Middle frontal gyrus (tissue), 1 donor: ENCODE measurements around the gene IGFBP4.
"Not testable (repeated sequence)": the region's sequence is repeated elsewhere in the genome, so short reads cannot be mapped to it uniquely, and the experiment has no call there.

Experiments used
- DNase-seq: peaks from one replicate; pipeline ENCODE4 v3.0.0-alpha.2; 2015; ENCODE audit warnings: low spot score; ENCODE audit errors: extremely low spot score

The IGFBP4 gene

DNA sequence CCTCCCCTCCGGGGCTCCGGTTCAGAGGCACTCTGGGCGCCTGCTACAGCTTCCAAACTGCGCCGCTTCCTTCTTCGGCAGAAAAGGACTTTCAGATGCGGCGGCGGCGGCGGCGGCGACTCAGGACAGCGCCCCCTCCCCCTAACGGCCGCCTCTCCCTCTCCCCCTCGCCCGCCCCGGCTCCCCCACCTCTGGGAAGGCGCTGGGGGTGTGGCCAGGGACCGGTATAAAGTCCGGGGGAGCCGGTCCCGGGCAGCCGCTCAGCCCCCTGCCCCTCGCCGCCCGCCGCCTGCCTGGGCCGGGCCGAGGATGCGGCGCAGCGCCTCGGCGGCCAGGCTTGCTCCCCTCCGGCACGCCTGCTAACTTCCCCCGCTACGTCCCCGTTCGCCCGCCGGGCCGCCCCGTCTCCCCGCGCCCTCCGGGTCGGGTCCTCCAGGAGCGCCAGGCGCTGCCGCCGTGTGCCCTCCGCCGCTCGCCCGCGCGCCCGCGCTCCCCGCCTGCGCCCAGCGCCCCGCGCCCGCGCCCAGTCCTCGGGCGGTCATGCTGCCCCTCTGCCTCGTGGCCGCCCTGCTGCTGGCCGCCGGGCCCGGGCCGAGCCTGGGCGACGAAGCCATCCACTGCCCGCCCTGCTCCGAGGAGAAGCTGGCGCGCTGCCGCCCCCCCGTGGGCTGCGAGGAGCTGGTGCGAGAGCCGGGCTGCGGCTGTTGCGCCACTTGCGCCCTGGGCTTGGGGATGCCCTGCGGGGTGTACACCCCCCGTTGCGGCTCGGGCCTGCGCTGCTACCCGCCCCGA is at the start of gene IGFBP4:
IGFBP4 (plus strand) TSS at position 255 of the 792 bp plus-strand sequence; CDS start at position 541, 286 bp downstream.
- DNase-seq: peak; percentile 39

DNA sequence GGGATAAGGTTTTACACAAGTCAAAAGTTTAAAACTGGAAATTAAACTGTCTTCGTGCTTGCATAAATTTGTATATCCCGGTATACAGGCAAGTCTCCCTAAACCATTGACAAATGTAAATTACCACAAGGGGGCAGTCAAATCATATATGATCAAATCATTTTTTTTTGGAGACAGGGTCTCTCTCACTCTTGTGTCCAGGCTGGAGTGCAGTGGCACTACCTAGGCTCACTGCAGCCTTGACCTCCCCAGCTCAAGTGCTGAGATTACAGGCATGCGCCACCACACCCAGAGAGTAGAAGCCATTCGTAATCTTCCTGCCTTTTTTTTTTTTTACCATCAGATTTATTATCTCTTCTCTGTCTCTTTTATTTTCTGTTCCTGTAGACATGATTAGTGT is 44.1 kb upstream of the IGFBP4 start:
- no peak for DNase-seq

DNA sequence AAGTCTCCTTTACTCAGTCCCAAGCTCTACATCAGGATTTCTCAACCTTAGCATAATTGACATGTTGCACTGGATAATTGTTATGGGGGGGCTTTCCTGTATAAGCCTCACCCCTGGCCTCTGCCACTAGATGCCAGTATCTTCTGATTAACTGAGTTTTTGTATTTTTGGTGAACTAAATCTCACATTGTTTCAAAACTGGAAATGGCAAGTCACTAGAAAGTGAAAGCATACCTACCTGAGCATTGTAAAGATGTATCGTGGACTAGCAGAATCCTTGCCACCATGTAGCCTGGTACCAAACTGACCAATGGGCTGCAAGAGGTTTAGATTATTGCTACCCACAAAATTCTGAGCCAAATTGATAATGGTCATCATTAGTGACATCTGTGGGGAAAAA is 40.6 kb upstream of the IGFBP4 start:
- no peak for DNase-seq

DNA sequence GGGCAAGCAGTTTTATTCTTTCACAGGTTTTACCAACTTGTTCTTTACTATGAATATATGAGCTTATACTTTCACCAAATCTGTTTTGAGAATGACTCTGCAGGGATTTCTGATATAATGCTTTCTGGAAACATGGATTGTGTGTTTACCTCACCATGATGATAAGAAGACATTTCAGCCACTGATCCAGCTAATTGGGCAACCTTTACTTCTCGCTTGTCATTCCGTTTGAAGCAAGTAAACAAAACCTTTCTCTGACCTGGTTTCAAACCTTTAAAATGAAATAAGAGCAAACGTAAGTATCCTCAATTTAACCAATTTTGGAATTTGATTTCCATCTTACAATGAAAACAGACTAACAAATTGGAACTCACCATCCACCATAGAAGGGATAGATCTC is 39.2 kb upstream of the IGFBP4 start:
- DNase-seq: no peak

DNA sequence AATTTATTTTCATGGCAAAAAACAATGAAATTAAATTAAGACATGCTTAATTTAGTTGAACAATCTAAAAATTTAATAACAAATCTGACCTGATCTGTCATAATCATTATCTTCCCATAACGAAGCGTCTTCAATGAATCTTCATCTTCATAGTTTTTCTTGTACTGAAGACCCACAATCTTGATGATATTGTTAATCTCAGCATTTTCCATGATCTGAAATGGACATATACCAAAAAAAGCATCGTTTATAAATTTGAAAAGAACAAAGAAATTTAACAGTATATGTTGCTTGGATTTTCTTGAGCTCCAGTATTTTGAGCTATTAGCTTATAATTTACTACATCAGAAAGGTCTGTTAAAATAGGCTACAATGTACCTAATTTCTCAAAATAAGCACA is 35.8 kb upstream of the IGFBP4 start:
- DNase-seq: no peak

DNA sequence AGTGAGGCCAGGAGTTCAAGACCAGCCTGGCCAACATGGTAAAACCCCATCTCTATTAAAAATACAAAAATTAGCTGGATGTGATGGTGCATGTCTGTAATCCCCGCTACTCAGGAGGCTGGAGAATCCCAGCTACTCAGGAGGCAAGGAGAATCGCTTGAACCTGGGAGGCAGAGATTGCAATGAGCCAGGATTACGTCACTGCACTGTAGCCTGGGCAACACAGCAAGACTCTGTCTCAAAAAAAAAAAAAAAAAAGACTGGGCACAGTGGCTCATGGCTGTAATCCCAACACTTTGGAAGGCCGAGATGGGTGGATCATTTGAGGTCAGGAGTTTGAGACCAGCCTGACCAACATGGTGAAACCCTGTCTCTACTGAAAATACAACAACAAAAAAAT is 33.7 kb upstream of the IGFBP4 start:
- DNase-seq: not testable (repeated sequence)

DNA sequence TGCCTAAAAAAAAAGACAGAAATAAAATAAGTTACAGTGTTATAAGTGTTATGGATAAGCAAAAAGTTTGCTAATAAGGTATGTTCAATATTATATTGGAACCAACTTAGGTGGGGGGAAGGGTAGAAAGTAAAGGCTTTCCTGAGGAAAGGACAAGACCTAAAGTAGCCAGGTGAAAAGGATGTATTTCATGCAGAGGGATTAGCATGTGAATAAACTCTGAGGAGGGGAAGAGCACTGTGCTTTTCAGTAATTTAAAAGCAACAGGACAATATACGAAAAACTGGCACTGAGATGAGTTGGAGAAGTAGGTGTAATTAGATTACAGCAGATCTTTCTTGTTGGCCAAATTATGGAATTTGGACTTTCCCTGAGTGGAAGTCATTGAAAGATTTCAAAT is 33.2 kb upstream of the IGFBP4 start:
- DNase-seq: no peak

DNA sequence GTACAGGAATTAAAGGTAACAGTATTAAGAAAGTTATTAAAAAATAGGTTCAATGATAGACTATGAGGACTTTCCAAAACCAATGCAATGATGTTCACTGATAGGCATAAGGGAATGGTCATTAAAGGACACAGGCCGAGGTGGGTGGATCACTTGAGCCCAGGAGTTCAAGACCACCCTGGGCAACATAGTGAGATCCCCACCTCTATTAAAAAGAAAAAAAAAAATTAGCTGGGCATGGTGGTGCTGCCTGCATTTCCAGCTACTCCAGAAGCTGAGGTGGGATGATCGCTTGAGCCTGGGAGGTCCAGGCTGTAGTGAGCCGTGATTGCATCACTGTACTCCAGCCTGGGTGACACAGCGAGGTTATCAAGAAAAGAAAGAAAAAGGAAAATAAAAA is 31.4 kb upstream of the IGFBP4 start:
- no peak for DNase-seq

DNA sequence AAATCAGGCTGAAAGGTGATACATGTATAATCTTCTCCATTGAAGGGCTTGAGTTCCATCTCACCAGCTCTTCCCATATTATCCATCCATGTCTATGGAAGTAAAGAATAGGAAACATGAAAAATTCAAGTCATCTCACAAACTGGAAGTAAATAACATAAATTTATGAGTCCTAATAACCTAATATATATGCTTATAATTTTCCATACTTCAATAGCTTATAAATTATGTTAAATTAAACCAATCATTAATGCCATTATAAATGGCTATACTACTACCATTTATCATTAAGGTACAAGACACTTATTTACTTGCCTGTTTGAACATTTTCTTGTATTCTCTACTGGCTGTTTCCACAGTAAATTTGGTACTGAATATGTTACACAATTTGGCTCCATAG is 30.4 kb upstream of the IGFBP4 start:
- DNase-seq: no peak

DNA sequence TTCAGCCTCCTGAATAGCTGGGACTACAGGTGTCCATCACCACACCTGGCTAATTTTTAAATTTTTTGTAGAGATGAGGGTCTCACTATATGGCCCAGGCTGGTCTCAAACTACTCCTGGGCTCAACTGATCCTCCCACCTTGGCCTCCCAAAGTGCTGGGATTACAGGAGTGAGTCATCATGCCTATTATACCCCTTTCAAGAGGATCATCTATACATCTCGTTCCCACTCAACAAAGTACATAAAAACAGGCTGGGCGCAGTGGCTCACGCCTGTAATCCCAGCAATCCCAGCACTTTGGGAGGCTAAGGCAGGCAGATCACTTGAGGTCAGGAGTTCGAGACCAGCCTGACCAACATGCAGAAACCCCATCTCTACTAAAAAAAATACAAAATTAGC is 28.9 kb upstream of the IGFBP4 start:
- DNase-seq: not testable (repeated sequence)

DNA sequence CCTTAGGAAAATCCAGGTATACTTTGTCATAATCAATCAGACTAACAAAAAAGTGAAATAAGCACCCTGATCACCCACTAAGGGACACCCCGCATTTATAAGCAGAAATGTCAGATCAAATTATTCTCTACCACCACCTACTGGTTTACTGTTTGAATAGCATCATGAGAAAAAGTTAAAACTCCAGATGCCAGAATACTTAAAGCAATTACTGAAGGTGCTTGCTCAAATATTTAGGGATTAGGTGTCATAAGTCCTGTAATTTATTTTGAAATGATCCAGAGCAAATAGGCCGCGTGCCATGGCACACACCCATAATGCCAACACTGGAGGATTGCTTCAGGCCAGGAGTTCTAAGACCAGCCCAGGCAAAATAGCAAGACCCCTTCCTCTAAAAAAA is 27.9 kb upstream of the IGFBP4 start:
- DNase-seq: no peak

DNA sequence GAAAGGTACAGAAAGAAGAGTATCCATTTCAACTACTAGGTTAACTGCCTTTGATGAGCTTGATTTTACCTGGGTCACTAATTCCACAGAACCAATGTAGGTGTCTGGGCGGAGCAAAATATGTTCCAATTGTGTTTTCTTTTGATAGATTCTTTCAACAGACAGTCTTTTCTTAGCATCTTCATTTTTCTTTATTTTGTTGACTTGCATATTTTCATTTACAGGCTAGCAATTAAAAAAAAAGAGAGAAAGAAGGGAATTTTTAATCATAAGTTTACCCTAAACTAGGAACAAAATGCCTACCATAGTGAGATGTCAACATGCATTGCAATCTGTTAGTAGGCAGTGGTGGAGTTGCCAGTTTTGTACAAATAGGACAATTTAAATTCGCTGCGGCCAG is 26.6 kb upstream of the IGFBP4 start:
- no peak for DNase-seq

DNA sequence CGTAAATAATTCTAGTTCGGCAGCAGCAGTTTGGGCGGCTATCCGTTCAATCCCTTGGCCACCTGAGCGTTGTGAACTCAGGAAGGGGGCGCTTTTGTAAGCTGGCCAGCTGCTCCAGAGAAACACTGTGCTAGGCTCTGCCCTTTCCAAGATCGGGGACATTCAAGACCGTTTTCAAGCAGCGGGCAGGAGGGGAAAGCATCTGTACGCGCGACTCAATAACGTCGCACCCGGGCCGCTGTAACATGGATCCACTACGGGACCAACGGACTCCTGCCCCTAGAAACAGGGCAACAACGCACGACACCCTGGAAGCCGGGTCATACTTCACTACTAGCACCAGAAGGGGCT is 26.0 kb upstream of the IGFBP4 start:
- DNase-seq: no peak

DNA sequence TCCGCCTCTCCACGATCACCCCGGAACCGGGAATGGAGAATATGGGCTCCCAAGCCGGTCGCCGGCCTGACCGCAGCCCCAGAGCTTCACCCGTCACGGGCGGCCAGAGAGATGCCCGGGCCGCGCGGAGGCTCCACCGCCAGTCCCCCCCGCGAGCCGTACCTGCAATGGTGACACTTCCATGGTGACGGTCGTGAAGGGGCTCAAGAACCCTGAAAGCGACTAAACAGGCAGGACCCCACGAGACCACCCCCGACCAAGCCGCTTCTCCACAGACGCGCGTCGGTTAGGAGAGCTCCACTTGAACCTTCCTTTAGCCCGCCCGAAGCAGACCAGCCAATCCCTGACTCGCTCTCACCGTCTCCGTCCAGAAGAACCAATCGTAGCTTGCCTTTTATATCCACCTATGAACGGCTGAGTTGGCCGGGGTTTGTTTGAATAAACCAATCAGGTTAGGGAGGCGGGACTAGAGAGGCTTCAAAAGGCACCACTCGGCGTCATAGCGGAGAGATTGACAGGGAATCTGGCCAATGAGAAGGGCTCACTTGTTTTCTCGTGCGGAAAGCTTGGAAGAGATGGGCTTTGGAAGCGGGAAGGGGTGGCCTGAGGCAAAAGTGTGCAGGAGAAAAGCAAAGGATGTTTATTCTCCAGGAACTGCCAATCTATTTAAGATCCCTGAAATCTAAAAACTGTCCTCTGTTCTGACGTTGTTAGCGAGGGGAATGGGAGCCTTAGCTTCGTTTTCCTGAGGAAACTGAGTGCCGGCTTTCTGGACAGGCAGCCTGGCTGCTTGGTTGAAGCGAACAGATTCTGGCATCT is 25.4 kb upstream of the IGFBP4 start, which contains the start of gene TOP2A:
TOP2A (minus strand) TSS at position 288 of the 819 bp plus-strand sequence; CDS start at position 183, 105 bp downstream.
- peak; percentile 99 for DNase-seq

DNA sequence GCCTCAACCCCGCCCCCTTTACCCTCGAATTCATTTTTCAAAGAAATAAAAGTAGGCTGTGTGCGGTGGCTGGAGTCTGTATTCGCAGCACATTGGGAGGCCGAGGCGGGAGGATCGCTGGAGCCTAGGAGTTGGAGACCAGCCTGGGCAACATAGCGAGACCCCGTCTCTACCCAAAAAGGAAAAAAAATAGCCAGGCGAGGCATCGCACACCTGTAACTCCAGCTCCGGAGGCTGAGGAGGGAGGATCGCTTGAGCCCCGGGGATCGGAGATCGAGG is 24.9 kb upstream of the IGFBP4 start:
- no peak for DNase-seq

DNA sequence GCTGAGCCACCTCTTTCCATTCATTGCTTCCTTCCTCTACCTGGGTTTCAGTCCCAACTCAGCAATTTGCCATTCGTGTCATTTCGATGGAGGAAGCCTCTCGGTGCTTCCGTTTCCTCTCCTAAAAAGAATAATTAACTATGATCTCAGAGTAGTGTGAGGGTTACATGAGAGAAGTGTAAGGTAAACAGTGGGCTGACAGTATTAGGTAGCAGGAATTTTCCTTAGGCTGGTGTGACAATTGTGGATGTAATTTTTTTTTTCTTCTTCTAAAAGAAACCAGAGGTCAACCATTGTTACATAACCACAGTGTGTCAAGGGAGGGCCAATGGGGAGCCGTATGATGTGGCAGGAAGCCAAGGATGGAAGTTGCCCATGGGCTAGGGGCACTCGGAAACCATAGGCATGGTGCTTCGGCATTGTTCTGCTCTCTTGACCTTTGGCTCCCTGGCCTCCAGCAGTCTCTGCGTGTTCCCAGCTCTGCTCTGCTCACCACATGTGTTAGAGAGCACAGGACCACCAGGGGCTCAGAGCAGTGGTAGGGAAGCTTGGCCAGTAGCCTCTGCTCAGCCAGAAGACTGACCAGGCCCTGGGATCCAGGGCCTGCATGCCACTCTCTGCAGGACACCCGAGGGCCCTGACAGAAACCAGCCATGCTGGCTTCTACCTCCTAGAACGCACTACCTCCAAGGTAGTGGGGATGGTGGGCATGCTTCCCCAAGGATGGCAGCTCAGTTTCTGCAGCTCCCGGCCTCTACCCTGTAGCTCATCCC is 23.5 kb upstream of the IGFBP4 start:
- no peak for DNase-seq

DNA sequence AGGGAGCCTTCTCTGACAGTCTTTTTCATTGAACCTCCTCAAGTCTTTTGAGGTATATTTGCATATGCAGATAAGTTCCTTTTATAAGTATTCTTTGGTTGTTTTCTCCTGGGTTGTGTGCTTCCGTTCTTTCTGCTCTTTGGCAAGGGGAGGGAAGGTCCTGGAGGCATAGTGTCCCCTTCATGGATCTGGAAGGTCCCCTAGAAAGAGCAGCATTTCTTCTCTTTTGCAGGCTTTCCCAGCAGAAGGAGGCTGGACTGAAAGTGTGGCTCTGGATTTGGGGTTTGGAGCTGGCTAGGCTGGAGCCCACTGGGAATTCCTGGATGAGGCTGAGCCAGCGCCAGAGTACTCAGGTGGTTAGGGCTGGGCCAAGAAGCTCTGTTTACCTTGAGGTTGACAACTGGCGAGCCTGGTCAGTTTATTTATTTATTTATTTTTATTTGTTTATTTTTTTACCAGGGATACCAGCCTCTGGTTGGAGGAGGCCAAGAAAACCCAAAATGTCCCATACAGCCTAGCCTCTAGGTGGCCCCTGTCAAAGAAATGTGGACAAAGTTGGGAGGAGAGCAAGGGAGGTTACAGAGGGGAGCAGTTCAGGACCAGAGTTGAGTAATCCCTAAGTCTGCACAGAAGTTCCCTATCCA is 20.1 kb upstream of the IGFBP4 start:
- no peak for DNase-seq

DNA sequence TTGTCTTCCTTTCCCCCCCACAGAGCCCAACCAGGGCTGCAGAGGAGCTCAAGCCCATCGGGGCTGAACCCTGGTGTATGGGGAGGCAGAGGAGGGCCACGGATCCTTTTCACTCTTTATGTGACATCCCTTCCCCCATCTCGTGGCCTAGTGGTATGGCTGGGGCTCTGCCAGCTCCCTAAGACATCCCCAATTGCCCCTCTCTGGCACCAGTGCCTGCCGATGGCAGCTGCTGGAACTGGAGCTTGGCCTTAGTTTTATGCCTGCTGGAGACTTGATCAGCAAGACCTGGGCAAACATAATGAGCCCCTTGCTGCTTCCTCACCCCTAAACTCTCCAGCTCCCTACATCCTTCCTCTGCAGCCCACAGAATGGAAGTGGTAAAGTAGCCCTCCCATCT is 17.5 kb upstream of the IGFBP4 start:
- no peak for DNase-seq

DNA sequence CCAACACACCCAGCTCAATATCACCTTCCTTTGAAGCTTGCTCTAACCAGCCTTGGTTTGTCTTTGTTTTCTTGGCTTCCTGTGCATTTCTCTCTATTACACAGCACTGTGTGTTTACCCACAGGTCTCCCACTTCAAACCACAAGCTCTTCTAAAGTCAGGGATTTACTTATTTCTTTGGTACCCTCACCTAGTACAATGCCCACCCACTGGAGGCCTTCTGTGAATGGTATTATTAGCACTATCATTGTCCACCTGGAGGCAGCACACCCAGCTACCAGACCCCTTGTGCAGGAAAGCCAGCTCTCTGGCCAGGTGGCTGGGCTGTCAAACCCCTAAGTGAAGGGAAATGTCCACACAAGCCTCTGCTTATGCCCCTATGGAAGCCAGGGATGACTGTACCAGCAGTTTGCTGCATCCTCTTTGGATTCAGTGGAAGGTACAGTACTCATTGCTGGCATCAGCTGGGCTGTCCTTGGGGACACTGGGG is 16.2 kb upstream of the IGFBP4 start:
- DNase-seq: no peak

DNA sequence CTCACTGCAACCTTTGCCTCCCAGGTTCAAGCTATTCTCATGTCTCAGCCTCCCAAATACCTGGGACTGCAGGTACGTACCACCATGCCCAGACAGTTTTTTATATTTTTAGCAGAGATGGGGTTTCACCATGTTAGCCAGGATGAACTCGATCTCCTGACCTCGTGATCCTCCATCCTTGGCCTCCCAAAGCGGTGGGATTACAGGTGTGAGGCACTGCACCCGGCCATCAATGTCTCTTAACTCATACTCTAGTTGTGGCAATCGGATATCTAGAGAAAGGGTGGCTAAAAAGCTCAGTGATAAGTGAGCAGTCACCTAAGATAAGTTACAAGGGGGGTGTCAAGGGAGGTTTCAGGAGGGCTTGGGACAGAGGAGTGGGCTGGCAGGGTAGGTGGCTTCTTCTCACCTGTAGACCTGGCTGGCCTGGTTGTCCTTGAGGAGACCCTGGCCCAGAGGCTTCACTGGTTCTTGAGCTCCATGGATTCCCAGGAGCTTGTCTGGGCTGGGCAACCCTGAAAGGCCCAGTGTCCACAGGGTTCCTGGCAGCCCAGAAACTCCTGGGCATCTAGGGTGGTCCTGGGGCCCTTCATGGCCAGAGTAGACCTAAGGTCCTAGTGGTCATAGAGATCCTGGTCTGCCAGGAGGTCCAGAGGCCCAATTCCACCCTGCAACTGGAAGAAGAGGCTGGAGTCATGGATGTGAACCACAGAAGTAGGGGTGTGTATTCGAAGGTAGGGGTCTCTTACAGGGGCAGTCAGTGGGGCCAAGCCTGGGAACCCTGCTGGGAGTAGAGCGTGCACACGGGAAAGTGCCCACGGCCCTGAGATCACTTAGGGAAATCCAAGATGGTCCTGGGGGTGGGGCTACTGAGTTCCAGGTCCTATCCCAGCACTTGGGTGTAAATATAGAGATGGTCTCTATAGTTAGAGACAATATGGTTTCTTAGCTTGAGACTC is 12.7 kb upstream of the IGFBP4 start:
- DNase-seq: no peak
